ENCODE data around the gene GATA5. TPM values are rescaled to one million over a fixed set of nuclear protein-coding genes. Genes with fewer than 3 reads are reported as not detected.

GATA5 gene
- total RNA-seq, 4 donors from 2014 or later: 0.33 to 0.78 (median 0.46) TPM; not detected in 1

DNA sequence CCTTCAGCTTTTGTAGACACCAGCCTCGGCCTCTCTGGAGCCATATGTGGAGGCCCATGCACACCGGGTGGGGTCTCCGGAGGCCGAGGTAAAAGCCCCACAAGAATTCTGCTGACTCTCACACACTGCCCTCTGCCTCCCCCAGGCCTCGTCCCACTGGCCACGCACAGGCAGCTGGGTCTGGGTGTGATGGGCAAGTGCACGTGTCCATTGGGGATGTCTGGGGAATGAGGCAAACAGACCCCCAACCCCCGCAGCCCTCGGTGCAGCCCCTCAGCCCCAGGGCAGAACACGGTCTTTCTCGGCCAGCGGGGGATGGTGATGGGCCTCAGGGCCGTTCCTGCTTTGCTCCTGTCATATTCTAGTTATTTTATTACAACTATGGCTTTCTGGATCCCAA lies 44.0 kb upstream of the GATA5 start:
- no peak overlapping the region for H3K4me3 ChIP-seq
- H3K36me3 ChIP-seq: no peaks in the 10 kb centered on the region
- no peaks in the 10 kb centered on the region for H3K9me3 ChIP-seq
- peaks cover 0 to 11% (median 6%) of the 10 kb centered on the region in 4 donors for H3K4me1 ChIP-seq
- intact Hi-C loops (cut with DNase I): no loop called here
- H3K27ac ChIP-seq (replicated peaks in 1 of 4): no peak overlapping the region
- WGBS: 77% methylated on average over 13 of the region's 13 CpGs
- peaks cover 0 to 76% (median 3%) of the 10 kb centered on the region in 4 donors for H3K27me3 ChIP-seq
- no peak for TF ChIP-seq POLR2A (IDR thresholded peaks at IDR 0.05; ENCODE audit: low read depth)
- TF ChIP-seq POLR2AphosphoS5 (IDR thresholded peaks at IDR 0.05): no peak
- no peak for TF ChIP-seq EP300 (IDR thresholded peaks at IDR 0.05)
- TF ChIP-seq, protein P1, sequence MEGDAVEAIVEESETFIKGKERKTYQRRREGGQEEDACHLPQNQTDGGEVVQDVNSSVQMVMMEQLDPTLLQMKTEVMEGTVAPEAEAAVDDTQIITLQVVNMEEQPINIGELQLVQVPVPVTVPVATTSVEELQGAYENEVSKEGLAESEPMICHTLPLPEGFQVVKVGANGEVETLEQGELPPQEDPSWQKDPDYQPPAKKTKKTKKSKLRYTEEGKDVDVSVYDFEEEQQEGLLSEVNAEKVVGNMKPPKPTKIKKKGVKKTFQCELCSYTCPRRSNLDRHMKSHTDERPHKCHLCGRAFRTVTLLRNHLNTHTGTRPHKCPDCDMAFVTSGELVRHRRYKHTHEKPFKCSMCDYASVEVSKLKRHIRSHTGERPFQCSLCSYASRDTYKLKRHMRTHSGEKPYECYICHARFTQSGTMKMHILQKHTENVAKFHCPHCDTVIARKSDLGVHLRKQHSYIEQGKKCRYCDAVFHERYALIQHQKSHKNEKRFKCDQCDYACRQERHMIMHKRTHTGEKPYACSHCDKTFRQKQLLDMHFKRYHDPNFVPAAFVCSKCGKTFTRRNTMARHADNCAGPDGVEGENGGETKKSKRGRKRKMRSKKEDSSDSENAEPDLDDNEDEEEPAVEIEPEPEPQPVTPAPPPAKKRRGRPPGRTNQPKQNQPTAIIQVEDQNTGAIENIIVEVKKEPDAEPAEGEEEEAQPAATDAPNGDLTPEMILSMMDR (IDR thresholded peaks at IDR 0.05): no peak
- no peak for DNase-seq (ENCODE audit: extremely low spot score)

DNA sequence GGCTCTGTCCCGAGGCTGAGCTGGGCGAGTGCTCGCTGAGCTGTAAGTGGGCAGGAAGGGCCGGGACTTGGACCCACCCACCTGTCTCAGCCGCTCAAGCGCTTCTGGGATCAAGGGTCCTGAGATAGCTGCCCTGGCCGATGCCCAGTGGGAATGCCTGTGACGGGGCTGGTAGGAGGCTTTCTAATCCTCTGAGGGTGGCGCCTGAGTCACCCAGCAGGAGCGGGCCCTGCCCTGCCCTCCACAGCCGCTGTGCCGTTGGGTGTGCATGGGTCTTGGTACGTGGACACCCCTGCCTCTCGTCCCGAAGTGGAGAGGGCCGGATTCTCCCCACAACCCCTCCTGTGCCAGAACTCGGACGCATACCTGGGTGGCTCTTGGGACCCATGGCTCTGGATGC lies 43.1 kb upstream of the GATA5 start:
- Histone ChIP-seq H3K4me3 (no peak overlapping the region), H3K27ac (replicated peaks in 1 of 4) (no peak overlapping the region), H3K27me3 (peaks cover 0 to 80% (median 3%) of the 10 kb centered on the region in 4 donors), H3K36me3 (no peaks in the 10 kb centered on the region), H3K4me1 (peaks cover 0 to 2% (median 0%) of the 10 kb centered on the region in 4 donors), H3K9me3 (no peaks in the 10 kb centered on the region)
- no peak for DNase-seq (ENCODE audit: extremely low spot score)
- intact Hi-C loops (cut with DNase I): no loop called here
- 83% methylated on average over 9 of the region's 18 CpGs for WGBS
- TF ChIP-seq, protein P1 (IDR thresholded peaks at IDR 0.05): no peak
- TF ChIP-seq POLR2AphosphoS5 (IDR thresholded peaks at IDR 0.05): no peak
- TF ChIP-seq EP300 (IDR thresholded peaks at IDR 0.05): no peak
- TF ChIP-seq POLR2A (IDR thresholded peaks at IDR 0.05; ENCODE audit: low read depth): no peak

DNA sequence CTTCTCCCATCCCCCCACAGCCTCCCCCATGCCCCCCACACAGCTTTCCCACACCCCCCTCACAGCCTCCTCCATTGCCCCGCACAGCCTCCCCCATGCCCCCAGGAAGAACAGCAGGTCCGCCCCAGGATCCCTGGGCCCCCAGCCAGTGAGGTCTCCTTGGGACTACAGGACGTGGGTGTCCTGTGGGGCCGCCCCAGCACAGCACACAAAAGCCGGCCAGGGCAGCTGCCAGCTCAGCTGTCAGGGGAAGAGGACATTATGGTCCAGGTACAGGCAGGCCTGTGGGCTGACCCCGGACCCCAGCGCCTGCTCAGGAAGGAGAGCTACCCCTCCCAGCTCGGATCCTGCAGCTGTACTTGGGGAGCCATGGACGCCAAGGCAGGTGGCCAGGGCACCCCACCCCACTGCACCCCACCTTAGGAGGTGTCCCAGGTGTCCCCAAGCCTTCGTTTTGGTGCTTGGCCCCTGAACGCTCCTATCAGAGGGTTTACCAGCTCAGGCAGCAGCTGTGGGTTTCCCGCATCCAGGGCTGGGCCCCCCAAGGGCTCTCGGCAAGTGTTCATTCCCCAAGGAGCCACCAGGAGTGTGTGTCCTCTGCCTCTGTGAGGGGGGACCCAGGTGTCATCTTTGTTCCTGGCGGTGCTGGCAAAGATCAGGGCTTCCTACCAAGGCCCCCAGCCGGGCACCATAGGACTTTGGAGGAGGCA lies 42.3 kb upstream of the GATA5 start:
- no peak for TF ChIP-seq EP300 (IDR thresholded peaks at IDR 0.05)

DNA sequence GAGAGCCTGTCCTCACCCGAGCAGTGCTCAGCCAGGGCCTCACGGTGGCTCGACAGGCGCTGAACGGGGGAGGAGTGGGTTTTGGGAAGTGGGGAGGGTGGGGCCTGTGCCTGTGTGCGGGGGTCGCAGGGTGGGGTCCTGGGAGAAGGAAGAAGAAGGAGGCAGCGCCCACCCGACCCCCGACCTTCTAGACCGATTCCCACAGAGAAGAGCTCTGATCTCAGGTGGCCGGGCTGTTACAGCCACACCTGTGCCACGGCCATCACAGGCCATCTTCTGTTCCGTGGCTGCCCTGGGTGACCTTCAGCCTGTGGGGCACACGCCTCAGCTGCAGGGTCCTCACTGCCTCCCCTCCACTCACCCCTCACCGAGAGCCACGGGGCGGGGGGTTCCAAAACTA lies 41.4 kb upstream of the GATA5 start:
- H3K27me3 ChIP-seq: peaks cover 0 to 75% (median 0%) of the 10 kb centered on the region in 4 donors
- no peak for DNase-seq (ENCODE audit: extremely low spot score)
- peaks cover 5 to 10% (median 7%) of the 10 kb centered on the region in 4 donors for H3K4me1 ChIP-seq
- no peaks in the 10 kb centered on the region for H3K9me3 ChIP-seq
- TF ChIP-seq EP300 (IDR thresholded peaks at IDR 0.05) (no peak), POLR2AphosphoS5 (IDR thresholded peaks at IDR 0.05) (no peak), POLR2A (IDR thresholded peaks at IDR 0.05; ENCODE audit: low read depth) (no peak)
- TF ChIP-seq, protein P1 (IDR thresholded peaks at IDR 0.05): no peak
- no peak overlapping the region for H3K4me3 ChIP-seq
- H3K27ac ChIP-seq (replicated peaks in 1 of 4): no peak overlapping the region
- intact Hi-C loops (cut with DNase I): no loop called here
- WGBS: 85% methylated on average over 6 of the region's 18 CpGs
- no peaks in the 10 kb centered on the region for H3K36me3 ChIP-seq

More for the DNA sequence above, 42.3 kb upstream of the GATA5 start:
- WGBS: no CpG with 5 or more reads among the region's 15 CpGs
- H3K9me3 ChIP-seq: no peaks in the 10 kb centered on the region
- peaks cover 0 to 1% (median 0%) of the 10 kb centered on the region in 4 donors for H3K4me1 ChIP-seq
- H3K27me3 ChIP-seq: peaks cover 0 to 80% (median 0%) of the 10 kb centered on the region in 4 donors
- no peak overlapping the region for H3K27ac ChIP-seq (replicated peaks in 1 of 4)
- H3K4me3 ChIP-seq: no peak overlapping the region
- H3K36me3 ChIP-seq: no peaks in the 10 kb centered on the region
- intact Hi-C loops (cut with DNase I): no loop called here
- no peak for DNase-seq (ENCODE audit: extremely low spot score)

DNA sequence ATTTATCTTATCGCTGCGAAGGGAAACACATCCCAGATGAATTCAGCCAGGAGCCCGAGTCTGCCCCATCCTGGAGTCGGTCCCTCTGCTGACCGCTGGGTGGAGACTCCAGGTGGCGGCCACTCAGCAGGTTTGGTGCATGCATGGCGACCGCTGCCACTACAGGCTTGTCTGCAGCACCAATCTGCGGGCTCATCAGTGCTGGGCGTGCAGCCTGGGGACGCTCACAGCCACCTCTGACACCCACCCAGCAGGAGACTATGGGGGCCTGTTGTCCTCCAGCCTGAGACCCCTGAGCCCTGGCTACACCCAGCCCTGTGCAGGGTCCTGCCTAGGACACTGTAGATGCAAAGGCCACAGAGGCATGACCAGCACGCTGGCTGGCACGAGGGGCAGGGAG lies 40.5 kb upstream of the GATA5 start:
- DNase-seq (ENCODE audit: extremely low spot score): no peak
- Histone ChIP-seq H3K4me1 (peaks cover 12 to 15% (median 14%) of the 10 kb centered on the region in 4 donors), H3K27ac (replicated peaks in 1 of 4) (no peak overlapping the region), H3K27me3 (peaks cover 0 to 75% (median 0%) of the 10 kb centered on the region in 4 donors), H3K36me3 (no peaks in the 10 kb centered on the region), H3K4me3 (no peak overlapping the region), H3K9me3 (no peaks in the 10 kb centered on the region)
- intact Hi-C loops (cut with DNase I): no loop called here
- WGBS: 85% methylated on average over 9 of the region's 13 CpGs
- TF ChIP-seq POLR2A (IDR thresholded peaks at IDR 0.05; ENCODE audit: low read depth): no peak
- TF ChIP-seq, protein P1 (IDR thresholded peaks at IDR 0.05): peak in 1 of 3 experiments; percentile 15

Measured in esophagus muscularis mucosa (tissue), 4 donors.